ENCODE measurements around the gene LZTS2. TPM values are rescaled to one million over a fixed set of nuclear protein-coding genes. Genes with fewer than 3 reads are reported as not detected.

Gene LZTS2
- total RNA-seq, 1 experiment from 2014 or later: 69.1 TPM

DNA sequence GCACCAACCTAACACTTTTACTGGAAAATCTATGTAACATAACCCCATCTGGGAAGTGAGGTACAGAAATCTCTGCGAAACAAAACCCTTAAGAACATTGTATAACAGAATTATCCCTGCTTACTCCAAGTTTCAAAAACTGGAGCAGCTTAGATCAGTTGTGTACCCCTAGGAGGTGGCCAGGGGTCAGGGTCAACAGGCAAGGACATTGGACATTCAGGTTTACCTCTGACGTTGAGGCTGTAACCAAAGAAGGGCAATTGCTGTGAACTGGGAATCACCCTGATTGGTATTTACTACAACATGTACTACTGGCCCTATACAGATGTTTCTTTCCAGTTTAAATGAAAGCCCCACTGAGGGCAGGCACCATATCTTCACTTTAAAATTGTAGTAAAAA is 44.5 kb downstream of the LZTS2 start:
- Histone ChIP-seq H3K27ac (ENCODE audit: insufficient read length, low read depth, low read length) (no peak overlapping the region), H2AK5ac (ENCODE audit: insufficient read length, low read length) (no peak overlapping the region), H4K8ac (replicated peaks; ENCODE audit: insufficient read length, low read depth, low read length) (no peak overlapping the region), H3K79me1 (ENCODE audit: insufficient read depth, low read depth, low read length, poor library complexity, severe bottlenecking) (no peaks in the 10 kb centered on the region), H3K56ac (ENCODE audit: insufficient read length, low read depth, low read length) (no peak overlapping the region), H2BK5ac (ENCODE audit: insufficient read length, low read length) (no peak overlapping the region), H3K14ac (ENCODE audit: insufficient read depth, low read length) (no peak overlapping the region), H4K91ac (ENCODE audit: insufficient read length, low read depth, low read length) (no peak overlapping the region), H3K23me2 (ENCODE audit: insufficient read length, low read depth, low read length, poor library complexity, severe bottlenecking) (peaks cover 20% of the 10 kb centered on the region), H3K18ac (ENCODE audit: insufficient read length, low read depth, low read length) (no peak overlapping the region), H2BK120ac (ENCODE audit: low read depth, low read length, poor library complexity, severe bottlenecking) (no peak overlapping the region), H4K5ac (ENCODE audit: insufficient read length, low read depth, low read length) (no peak overlapping the region), H3K4me1 (ENCODE audit: insufficient read depth, low read length) (peaks cover 2% of the 10 kb centered on the region; the same call in 1 of the 2 replicates), H3K4ac (ENCODE audit: low read depth, low read length) (no peak overlapping the region), H3K23ac (ENCODE audit: insufficient read length, low read depth, low read length) (no peak overlapping the region), H3K9ac (ENCODE audit: extremely low read depth, insufficient read length, low read length) (no peak overlapping the region), H2BK15ac (ENCODE audit: low read depth, low read length) (no peak overlapping the region), H3K4me2 (ENCODE audit: insufficient read depth, insufficient read length, low read length) (no peak overlapping the region), H3T11ph (ENCODE audit: low read length) (no peak overlapping the region), H2BK20ac (ENCODE audit: low read depth, low read length, poor library complexity, severe bottlenecking) (no peak overlapping the region), H3K79me2 (ENCODE audit: insufficient read depth, low read length) (no peaks in the 10 kb centered on the region), H2AFZ (ENCODE audit: low read length) (no peak overlapping the region), H2BK12ac (ENCODE audit: insufficient read length, low read depth, low read length) (no peak overlapping the region), H3K27me3 (ENCODE audit: insufficient read depth, low read length) (peaks cover 38% of the 10 kb centered on the region), H3K9me3 (ENCODE audit: control insufficient read depth, low read depth, low read length) (no peaks in the 10 kb centered on the region), H4K20me1 (ENCODE audit: control insufficient read depth, insufficient read depth, insufficient read length) (peaks cover 5% of the 10 kb centered on the region)
- no peak for DNase-seq
- no CpG with 5 or more reads among the region's 2 CpGs for WGBS (ENCODE audit: extremely low coverage, insufficient read length, low lambda C conversion rate)
- Mint-ChIP-seq H3K9me3 (peaks cover 0 to 3% of the 10 kb centered on the region in 2 experiments; a peak in 1 of 5 replicates), H3K36me3 (ENCODE audit: insufficient read depth in 1 of 3, low read depth in 3 of 3) (peaks cover 0 to 3% (median 0%) of the 10 kb centered on the region in 3 experiments; a peak in 2 of 7 replicates), H3K27ac (no peak overlapping the region), H3K4me3 (no peak overlapping the region), H3K27me3 (ENCODE audit: low read depth) (peaks cover 70% of the 10 kb centered on the region), H3K4me1 (peaks cover 37 to 49% of the 10 kb centered on the region in 2 experiments)
- TF ChIP-seq, protein P1, sequence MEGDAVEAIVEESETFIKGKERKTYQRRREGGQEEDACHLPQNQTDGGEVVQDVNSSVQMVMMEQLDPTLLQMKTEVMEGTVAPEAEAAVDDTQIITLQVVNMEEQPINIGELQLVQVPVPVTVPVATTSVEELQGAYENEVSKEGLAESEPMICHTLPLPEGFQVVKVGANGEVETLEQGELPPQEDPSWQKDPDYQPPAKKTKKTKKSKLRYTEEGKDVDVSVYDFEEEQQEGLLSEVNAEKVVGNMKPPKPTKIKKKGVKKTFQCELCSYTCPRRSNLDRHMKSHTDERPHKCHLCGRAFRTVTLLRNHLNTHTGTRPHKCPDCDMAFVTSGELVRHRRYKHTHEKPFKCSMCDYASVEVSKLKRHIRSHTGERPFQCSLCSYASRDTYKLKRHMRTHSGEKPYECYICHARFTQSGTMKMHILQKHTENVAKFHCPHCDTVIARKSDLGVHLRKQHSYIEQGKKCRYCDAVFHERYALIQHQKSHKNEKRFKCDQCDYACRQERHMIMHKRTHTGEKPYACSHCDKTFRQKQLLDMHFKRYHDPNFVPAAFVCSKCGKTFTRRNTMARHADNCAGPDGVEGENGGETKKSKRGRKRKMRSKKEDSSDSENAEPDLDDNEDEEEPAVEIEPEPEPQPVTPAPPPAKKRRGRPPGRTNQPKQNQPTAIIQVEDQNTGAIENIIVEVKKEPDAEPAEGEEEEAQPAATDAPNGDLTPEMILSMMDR (conservative IDR thresholded peaks at IDR 0.05): no peak
